ENCODE results near the gene ZCCHC14.

Gene ZCCHC14

GRCh38 chr16:87534030-87534653 lies 41.3 kb upstream of the ZCCHC14 start:
- Histone ChIP-seq H3K4me2 (ENCODE audit: low read depth, low read length, poor library complexity, severe bottlenecking) (no peak overlapping the region), H3K27me3 (ENCODE audit: low read length) (no peaks in the 10 kb centered on the region), H3K9ac (ENCODE audit: low read length) (no peak overlapping the region), H3K79me2 (ENCODE audit: insufficient read depth, low read length) (no peaks in the 10 kb centered on the region), H3K4me3 (ENCODE audit: insufficient read depth, low read length, poor library complexity, severe bottlenecking) (no peak overlapping the region), H2AFZ (ENCODE audit: low read depth, low read length, severe bottlenecking) (no peak overlapping the region), H3K9me3 (ENCODE audit: insufficient read depth, low read length) (0 out of 2 replicates have a peak, but pooled peaks cover 3% of the 10 kb centered on the region), H3K9me2 (replicated peaks; ENCODE audit: insufficient read depth, low read length) (no peaks in the 10 kb centered on the region), H3K27ac (ENCODE audit: low read depth, low read length) (no peak overlapping the region), H3F3A (ENCODE audit: insufficient read depth) (no peaks in the 10 kb centered on the region), H4K20me1 (ENCODE audit: low read depth, low read length) (no peaks in the 10 kb centered on the region), H3K36me3 (ENCODE audit: low read length) (no peaks in the 10 kb centered on the region)
- no peak for TF ChIP-seq CTCF (IDR thresholded peaks at IDR 0.05; ENCODE audit: insufficient read depth, low read length, poor library complexity, severe bottlenecking)
- TF ChIP-seq EZH2phosphoT487 (conservative IDR thresholded peaks at IDR 0.05; ENCODE audit: low read length) = no peak

GRCh38 chr16:87533061-87533460 lies 40.2 kb upstream of the ZCCHC14 start:
- Histone ChIP-seq H3K27ac (ENCODE audit: low read depth, low read length) (no peak overlapping the region), H3K79me2 (ENCODE audit: insufficient read depth, low read length) (no peaks in the 10 kb centered on the region)

GRCh38 chr16:87531418-87531817 lies 38.6 kb upstream of the ZCCHC14 start:
- 0 out of 2 replicates have a peak, but pooled peaks cover 3% of the 10 kb centered on the region for H3K9me3 ChIP-seq (ENCODE audit: insufficient read depth, low read length)

More at GRCh38 chr16:87533061-87533460, 40.2 kb upstream of the ZCCHC14 start:
- Histone ChIP-seq H2AFZ (ENCODE audit: low read depth, low read length, severe bottlenecking) (no peak overlapping the region), H3F3A (ENCODE audit: insufficient read depth) (no peaks in the 10 kb centered on the region), H3K9me2 (replicated peaks; ENCODE audit: insufficient read depth, low read length) (no peaks in the 10 kb centered on the region), H3K9me3 (ENCODE audit: insufficient read depth, low read length) (0 out of 2 replicates have a peak, but pooled peaks cover 3% of the 10 kb centered on the region), H3K27me3 (ENCODE audit: low read length) (no peaks in the 10 kb centered on the region), H3K4me3 (ENCODE audit: insufficient read depth, low read length, poor library complexity, severe bottlenecking) (no peak overlapping the region), H3K36me3 (ENCODE audit: low read length) (no peaks in the 10 kb centered on the region), H3K4me2 (ENCODE audit: low read depth, low read length, poor library complexity, severe bottlenecking) (no peak overlapping the region), H4K20me1 (ENCODE audit: low read depth, low read length) (no peaks in the 10 kb centered on the region), H3K9ac (ENCODE audit: low read length) (no peak overlapping the region)
- no peak for TF ChIP-seq CTCF (IDR thresholded peaks at IDR 0.05; ENCODE audit: insufficient read depth, low read length, poor library complexity, severe bottlenecking)
- no peak for TF ChIP-seq EZH2phosphoT487 (conservative IDR thresholded peaks at IDR 0.05; ENCODE audit: low read length)

More at GRCh38 chr16:87531418-87531817, 38.6 kb upstream of the ZCCHC14 start:
- H3K4me2 ChIP-seq (ENCODE audit: low read depth, low read length, poor library complexity, severe bottlenecking) = no peak overlapping the region
- no peak overlapping the region for H2AFZ ChIP-seq (ENCODE audit: low read depth, low read length, severe bottlenecking)
- no peaks in the 10 kb centered on the region for H3K36me3 ChIP-seq (ENCODE audit: low read length)
- no peak overlapping the region for H3K27ac ChIP-seq (ENCODE audit: low read depth, low read length)
- H3F3A ChIP-seq (ENCODE audit: insufficient read depth) = no peaks in the 10 kb centered on the region
- H3K9me2 ChIP-seq (replicated peaks; ENCODE audit: insufficient read depth, low read length) = no peaks in the 10 kb centered on the region
- H4K20me1 ChIP-seq (ENCODE audit: low read depth, low read length) = no peaks in the 10 kb centered on the region
- TF ChIP-seq EZH2phosphoT487 (conservative IDR thresholded peaks at IDR 0.05; ENCODE audit: low read length) (no peak), CTCF (IDR thresholded peaks at IDR 0.05; ENCODE audit: insufficient read depth, low read length, poor library complexity, severe bottlenecking) (no peak)
- no peak overlapping the region for H3K4me3 ChIP-seq (ENCODE audit: insufficient read depth, low read length, poor library complexity, severe bottlenecking)
- H3K9ac ChIP-seq (ENCODE audit: low read length) = no peak overlapping the region
- no peaks in the 10 kb centered on the region for H3K79me2 ChIP-seq (ENCODE audit: insufficient read depth, low read length)
- H3K27me3 ChIP-seq (ENCODE audit: low read length) = no peaks in the 10 kb centered on the region
